Smooth muscle cell (in vitro differentiated cells): ENCODE measurements around the gene ZSCAN32. TPM values are rescaled to one million over a fixed set of nuclear protein-coding genes. Genes with fewer than 3 reads are reported as not detected.

Experiments used
- DNase-seq: peaks from one replicate; lab custom pipeline; 2025; ENCODE audit not compliant: unreplicated experiment; lab: John Stamatoyannopoulos, UW
- H2AFZ ChIP-seq: fragments of 200-600 bp; sonication (generic); 2 replicates; pipeline ENCODE4 v1.6.0; 2016; ENCODE audit warnings: antibody characterized with exemption, low read depth, mild to moderate bottlenecking
- H3F3A ChIP-seq: fragments of 200-600 bp; sonication (generic); 2 replicates; pipeline ENCODE4 v1.6.0; 2017; ENCODE audit warnings: antibody characterized with exemption, low read depth
- H3K27ac ChIP-seq: fragments of 200-600 bp; sonication (generic); 2 replicates; pipeline ENCODE4 v1.5.1; 2016; ENCODE audit warnings: low read depth, mild to moderate bottlenecking
- H3K27me3 ChIP-seq: fragments of 200-600 bp; sonication (generic); 2 replicates; pipeline ENCODE4 v1.6.1; 2016; ENCODE audit warnings: low read depth, mild to moderate bottlenecking
- H3K36me3 ChIP-seq: fragments of 200-600 bp; sonication (generic); 2 replicates; pipeline ENCODE4 v1.5.1; 2016; ENCODE audit warnings: low read depth
- H3K4me1 ChIP-seq: fragments of 200-600 bp; sonication (generic); 2 replicates; pipeline ENCODE4 v1.5.1; 2016; ENCODE audit warnings: low read depth
- H3K4me2 ChIP-seq: fragments of 200-600 bp; sonication (generic); 2 replicates; pipeline ENCODE4 v1.6.0; 2016; ENCODE audit warnings: mild to moderate bottlenecking
- H3K4me3 ChIP-seq: fragments of 200-600 bp; sonication (generic); 2 replicates; pipeline ENCODE4 v1.5.1; 2016; ENCODE audit warnings: mild to moderate bottlenecking
- H3K79me2 ChIP-seq: fragments of 200-600 bp; sonication (generic); 2 replicates; pipeline ENCODE4 v1.6.0; 2016; ENCODE audit warnings: low read depth, mild to moderate bottlenecking
- H3K9ac ChIP-seq: fragments of 200-600 bp; sonication (generic); 2 replicates; pipeline ENCODE4 v1.6.0; 2016; ENCODE audit warnings: low read depth
- H3K9me3 ChIP-seq: fragments of 200-600 bp; sonication (generic); replicated peaks from 2 replicates; pipeline ENCODE4 v1.5.1; 2016; ENCODE audit warnings: low read depth
- H4K20me1 ChIP-seq: fragments of 200-600 bp; sonication (generic); 2 replicates; pipeline ENCODE4 v1.6.0; 2016; ENCODE audit warnings: low read depth
- WGBS: methylation state at CpG from one replicate; pipeline ENCODE4 v1.1.7; 2016; ENCODE audit warnings: low lambda C conversion rate; 5-methylcytosine and 5-hydroxymethylcytosine counted together
- polyA plus RNA-seq: library from polyadenylated mRNA; unstranded; fragments of >200 nt; fragmentation: Nextera tagmentation; extraction: Ambion mirVana; gene quantifications from 2 replicates; pipeline ENCODE4 v1.2.1, GENCODE V29; 2016
- total RNA-seq: library from RNA; depleted of rRNA; stranded (reverse); fragments of >200 nt; gene quantifications from 2 replicates; pipeline ENCODE4 v1.2.3, GENCODE V29; 2014
- TF ChIP-seq, protein P1 (sequence below): fragments of 200-600 bp; sonication (generic); IDR thresholded peaks from 2 replicates; pipeline ENCODE4 v1.5.1; 2017; ENCODE audit warnings: borderline replicate concordance, mild to moderate bottlenecking, antibody characterized with exemption; ENCODE audit not compliant: insufficient read depth, poor library complexity, severe bottlenecking

Gene ZSCAN32
- total and polyA plus RNA-seq, 2 experiments from 2014 or later: 7.4 to 13.5 TPM

DNA sequence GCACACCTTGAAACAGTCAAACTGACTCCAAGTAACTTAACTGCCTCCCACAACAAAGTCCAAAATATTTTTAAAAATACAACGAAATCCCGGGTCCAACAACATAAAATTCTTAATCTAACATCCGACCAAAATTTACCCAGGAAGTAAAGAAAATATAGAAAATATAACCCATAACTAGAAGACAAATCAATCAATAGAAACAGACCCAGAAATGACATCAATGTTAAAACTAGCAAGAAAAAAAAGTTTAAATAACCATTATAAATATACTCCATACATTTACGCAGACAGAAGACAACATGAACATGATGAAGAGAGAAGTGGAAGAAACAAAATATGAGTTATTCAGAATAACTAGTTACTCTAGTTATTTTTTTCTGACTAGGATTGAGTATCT is 38.8 kb upstream of the ZSCAN32 start:
- Histone ChIP-seq H3K4me3 (no peak overlapping the region), H4K20me1 (peaks cover 22% of the 10 kb centered on the region), H3K9ac (no peak overlapping the region), H3K36me3 (peaks cover 3% of the 10 kb centered on the region), H3K27ac (no peak overlapping the region), H3K27me3 (no peaks in the 10 kb centered on the region), H3K9me3 (peaks cover 6% of the 10 kb centered on the region), H3K4me1 (peaks cover 5% of the 10 kb centered on the region), H2AFZ (no peak overlapping the region), H3K79me2 (peaks cover 44% of the 10 kb centered on the region), H3F3A (no peaks in the 10 kb centered on the region), H3K4me2 (no peak overlapping the region)
- TF ChIP-seq, protein P1, sequence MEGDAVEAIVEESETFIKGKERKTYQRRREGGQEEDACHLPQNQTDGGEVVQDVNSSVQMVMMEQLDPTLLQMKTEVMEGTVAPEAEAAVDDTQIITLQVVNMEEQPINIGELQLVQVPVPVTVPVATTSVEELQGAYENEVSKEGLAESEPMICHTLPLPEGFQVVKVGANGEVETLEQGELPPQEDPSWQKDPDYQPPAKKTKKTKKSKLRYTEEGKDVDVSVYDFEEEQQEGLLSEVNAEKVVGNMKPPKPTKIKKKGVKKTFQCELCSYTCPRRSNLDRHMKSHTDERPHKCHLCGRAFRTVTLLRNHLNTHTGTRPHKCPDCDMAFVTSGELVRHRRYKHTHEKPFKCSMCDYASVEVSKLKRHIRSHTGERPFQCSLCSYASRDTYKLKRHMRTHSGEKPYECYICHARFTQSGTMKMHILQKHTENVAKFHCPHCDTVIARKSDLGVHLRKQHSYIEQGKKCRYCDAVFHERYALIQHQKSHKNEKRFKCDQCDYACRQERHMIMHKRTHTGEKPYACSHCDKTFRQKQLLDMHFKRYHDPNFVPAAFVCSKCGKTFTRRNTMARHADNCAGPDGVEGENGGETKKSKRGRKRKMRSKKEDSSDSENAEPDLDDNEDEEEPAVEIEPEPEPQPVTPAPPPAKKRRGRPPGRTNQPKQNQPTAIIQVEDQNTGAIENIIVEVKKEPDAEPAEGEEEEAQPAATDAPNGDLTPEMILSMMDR: no peak
- no peak for DNase-seq
- WGBS: 96% methylated on average over 4 of the region's 4 CpGs

DNA sequence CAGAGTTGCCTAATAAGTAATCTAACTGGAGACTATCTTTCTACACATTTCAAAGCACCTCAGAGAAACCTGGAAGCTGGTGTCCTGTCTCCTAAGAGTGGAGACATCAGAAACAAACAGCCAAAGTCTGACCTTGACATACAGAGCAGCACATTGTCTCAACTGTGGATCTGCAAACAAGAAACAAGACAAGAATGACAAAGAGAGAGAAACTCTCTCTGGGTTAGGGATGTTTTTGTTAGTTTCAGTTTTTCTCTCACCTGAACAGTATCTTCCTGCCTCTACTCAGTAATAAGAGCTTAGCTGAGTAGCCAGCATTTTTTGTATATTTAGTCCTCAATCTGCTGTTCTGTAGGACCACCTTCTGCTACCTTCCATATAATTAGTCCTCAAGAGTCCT is 33.6 kb upstream of the ZSCAN32 start:
- Histone ChIP-seq H3K4me1 (no peaks in the 10 kb centered on the region), H3K27ac (no peak overlapping the region), H3K4me2 (no peak overlapping the region), H3K9me3 (no peaks in the 10 kb centered on the region), H3K4me3 (no peak overlapping the region), H3K36me3 (no peaks in the 10 kb centered on the region), H2AFZ (no peak overlapping the region), H3K79me2 (peaks cover 12% of the 10 kb centered on the region), H3F3A (no peaks in the 10 kb centered on the region), H3K27me3 (no peaks in the 10 kb centered on the region), H4K20me1 (peaks cover 27% of the 10 kb centered on the region), H3K9ac (no peak overlapping the region)
- no peak for DNase-seq
- TF ChIP-seq, protein P1: no peak

GRCh38 chr16:3431779-3432219 is 31.0 kb upstream of the ZSCAN32 start:
- H3K9ac ChIP-seq: no peak overlapping the region
- WGBS: 97% methylated on average over 26 of the region's 26 CpGs
- no peak overlapping the region for H2AFZ ChIP-seq
- DNase-seq: no peak
- no peaks in the 10 kb centered on the region for H3K27me3 ChIP-seq
- H3K79me2 ChIP-seq: peaks cover 3% of the 10 kb centered on the region
- H3K4me2 ChIP-seq: no peak overlapping the region
- H3K36me3 ChIP-seq: no peaks in the 10 kb centered on the region
- H3K4me3 ChIP-seq: no peak overlapping the region
- H3F3A ChIP-seq: no peaks in the 10 kb centered on the region
- no peaks in the 10 kb centered on the region for H3K4me1 ChIP-seq
- TF ChIP-seq, protein P1: no peak
- no peaks in the 10 kb centered on the region for H3K9me3 ChIP-seq
- peaks cover 8% of the 10 kb centered on the region for H4K20me1 ChIP-seq
- no peak overlapping the region for H3K27ac ChIP-seq

DNA sequence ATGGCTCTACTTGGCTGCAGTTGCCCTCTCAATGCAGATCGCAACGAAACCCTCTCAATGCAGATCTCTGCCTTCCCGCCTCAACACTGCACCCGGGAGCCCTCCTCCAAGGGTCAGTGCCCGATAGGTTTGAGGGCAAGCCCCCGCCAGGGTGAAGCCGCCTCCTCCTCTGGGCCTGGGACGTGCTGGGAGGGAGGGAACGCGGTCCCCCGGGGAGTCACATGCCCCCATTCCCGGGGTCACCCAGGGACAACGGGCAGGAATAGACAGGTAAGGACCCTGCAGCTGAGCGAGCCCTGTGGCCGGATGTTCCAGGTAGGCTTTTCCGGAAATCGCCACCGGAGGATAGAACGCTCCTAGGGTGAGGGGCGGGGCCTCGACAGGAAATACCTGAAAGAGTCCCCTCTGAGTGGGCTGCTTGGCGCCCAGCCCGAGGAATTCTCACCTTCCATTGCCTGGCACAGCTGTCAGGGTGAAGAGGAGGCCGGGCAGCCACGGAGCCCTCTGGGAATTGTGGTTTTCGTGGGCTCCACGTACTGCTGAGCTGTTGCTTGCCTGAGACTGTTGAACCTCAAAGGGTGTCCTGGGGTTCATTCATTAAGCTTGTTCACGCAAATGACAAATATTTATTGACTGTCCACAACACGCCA is 13.1 kb upstream of the ZSCAN32 start:
- no peaks in the 10 kb centered on the region for H4K20me1 ChIP-seq
- H2AFZ ChIP-seq: no peak overlapping the region
- peaks cover 25% of the 10 kb centered on the region for H3K9me3 ChIP-seq
- WGBS: 92% methylated on average over 29 of the region's 29 CpGs
- no peak overlapping the region for H3K4me2 ChIP-seq
- DNase-seq: no peak
- TF ChIP-seq, protein P1: no peak
- peaks cover 12% of the 10 kb centered on the region for H3K36me3 ChIP-seq
- no peak overlapping the region for H3K4me3 ChIP-seq
- no peaks in the 10 kb centered on the region for H3K27me3 ChIP-seq
- H3K4me1 ChIP-seq: no peaks in the 10 kb centered on the region
- no peaks in the 10 kb centered on the region for H3F3A ChIP-seq
- H3K27ac ChIP-seq: no peak overlapping the region
- H3K9ac ChIP-seq: no peak overlapping the region
- no peaks in the 10 kb centered on the region for H3K79me2 ChIP-seq
